ENCODE data around the gene CDC27.
"Not testable (repeated sequence)": the region's sequence is repeated elsewhere in the genome, so short reads cannot be mapped to it uniquely, and the experiment has no call there.

CDC27 gene

DNA sequence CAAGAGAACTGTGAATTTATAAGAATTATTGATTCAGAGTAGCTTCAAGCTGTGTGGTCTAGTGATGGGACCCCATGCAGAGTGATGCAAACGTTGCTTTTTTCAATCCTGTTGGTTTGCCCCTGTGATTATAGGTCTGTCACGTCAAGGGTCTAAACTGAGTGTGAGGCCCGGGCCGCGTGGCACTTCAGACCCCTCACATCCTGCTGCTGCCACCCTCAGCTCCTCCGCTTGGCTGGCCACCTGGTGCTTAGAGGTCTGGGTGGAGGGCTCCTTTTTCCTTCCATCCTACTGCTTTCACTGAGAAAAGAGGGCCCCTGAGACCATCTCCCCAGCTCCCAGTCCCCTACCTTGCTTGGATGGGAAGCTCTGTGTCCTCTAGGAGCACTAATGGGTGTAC is 32.1 kb upstream of the CDC27 start:
- DNase-seq (ENCODE audit: low spot score), result no peak
- in situ Hi-C loops (cut with MboI; ENCODE audit: low sequenced_read_pairs, unreplicated experiment), result no loop called here
- TF ChIP-seq, protein P1, sequence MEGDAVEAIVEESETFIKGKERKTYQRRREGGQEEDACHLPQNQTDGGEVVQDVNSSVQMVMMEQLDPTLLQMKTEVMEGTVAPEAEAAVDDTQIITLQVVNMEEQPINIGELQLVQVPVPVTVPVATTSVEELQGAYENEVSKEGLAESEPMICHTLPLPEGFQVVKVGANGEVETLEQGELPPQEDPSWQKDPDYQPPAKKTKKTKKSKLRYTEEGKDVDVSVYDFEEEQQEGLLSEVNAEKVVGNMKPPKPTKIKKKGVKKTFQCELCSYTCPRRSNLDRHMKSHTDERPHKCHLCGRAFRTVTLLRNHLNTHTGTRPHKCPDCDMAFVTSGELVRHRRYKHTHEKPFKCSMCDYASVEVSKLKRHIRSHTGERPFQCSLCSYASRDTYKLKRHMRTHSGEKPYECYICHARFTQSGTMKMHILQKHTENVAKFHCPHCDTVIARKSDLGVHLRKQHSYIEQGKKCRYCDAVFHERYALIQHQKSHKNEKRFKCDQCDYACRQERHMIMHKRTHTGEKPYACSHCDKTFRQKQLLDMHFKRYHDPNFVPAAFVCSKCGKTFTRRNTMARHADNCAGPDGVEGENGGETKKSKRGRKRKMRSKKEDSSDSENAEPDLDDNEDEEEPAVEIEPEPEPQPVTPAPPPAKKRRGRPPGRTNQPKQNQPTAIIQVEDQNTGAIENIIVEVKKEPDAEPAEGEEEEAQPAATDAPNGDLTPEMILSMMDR (IDR thresholded peaks at IDR 0.05; ENCODE audit: borderline replicate concordance, control extremely low read depth, extremely low read depth, insufficient read depth, missing control alignments), result no peak

DNA sequence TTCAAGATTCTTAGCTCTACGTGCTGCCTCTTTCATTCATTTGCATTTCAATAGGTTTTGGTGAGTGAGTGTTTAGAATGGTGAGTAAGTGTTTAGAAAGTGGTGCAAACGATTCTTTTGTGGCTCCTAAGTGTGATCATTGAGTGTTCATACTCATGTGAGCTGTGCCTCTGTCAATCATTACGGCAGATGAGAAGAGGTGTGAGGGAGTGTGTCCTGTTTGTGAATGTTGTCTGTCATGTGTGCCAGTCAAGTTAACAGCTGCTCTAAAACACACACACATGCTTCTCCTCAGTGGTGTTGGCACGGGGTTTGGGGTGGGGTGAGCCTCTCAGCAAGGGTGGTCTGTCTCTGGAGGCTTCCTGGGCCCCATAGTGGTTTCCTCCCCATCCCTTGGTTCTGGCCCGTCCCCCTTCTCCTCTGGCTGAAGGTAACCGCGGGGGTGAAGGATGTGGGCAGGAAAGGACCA is 31.5 kb upstream of the CDC27 start:
- TF ChIP-seq, protein P1 (IDR thresholded peaks at IDR 0.05; ENCODE audit: borderline replicate concordance, control extremely low read depth, extremely low read depth, insufficient read depth, missing control alignments), result no peak
- DNase-seq (ENCODE audit: low spot score), result no peak
- in situ Hi-C loops (cut with MboI; ENCODE audit: low sequenced_read_pairs, unreplicated experiment), result no loop called here

- TF ChIP-seq, protein P1 (IDR thresholded peaks at IDR 0.05; ENCODE audit: borderline replicate concordance, control extremely low read depth, extremely low read depth, insufficient read depth, missing control alignments), result no peak
- no peak for DNase-seq (ENCODE audit: low spot score)
- in situ Hi-C loops (cut with MboI; ENCODE audit: low sequenced_read_pairs, unreplicated experiment), result no loop called here
Observed at GRCh38 chr17:47219621-47220475, 30.8 kb upstream of the CDC27 start.

- in situ Hi-C loops (cut with MboI; ENCODE audit: low sequenced_read_pairs, unreplicated experiment), result no loop called here
- no peak for DNase-seq (ENCODE audit: low spot score)
- TF ChIP-seq, protein P1 (IDR thresholded peaks at IDR 0.05; ENCODE audit: borderline replicate concordance, control extremely low read depth, extremely low read depth, insufficient read depth, missing control alignments), result no peak
Observed at GRCh38 chr17:47218896-47219430, 29.9 kb upstream of the CDC27 start.

DNA sequence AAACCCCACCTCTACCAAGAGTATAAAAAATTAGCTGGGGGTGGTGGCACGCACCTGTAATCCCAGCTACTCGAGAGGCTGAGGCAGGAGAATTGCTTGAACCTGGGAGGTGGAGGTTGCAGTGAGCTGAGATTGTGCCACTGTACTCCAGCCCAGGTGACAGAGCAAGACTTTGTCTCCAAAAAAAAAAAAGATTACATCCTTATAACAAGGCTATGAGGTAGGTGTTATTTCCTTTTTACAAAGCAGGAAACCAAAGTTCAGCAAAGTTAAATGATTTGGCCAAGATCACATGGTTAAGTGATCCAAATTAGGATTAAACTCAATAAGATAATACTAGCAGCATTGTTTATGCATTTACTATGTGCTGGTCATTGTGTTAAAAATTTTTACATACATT is 28.2 kb upstream of the CDC27 start:
- in situ Hi-C loops (cut with MboI; ENCODE audit: low sequenced_read_pairs, unreplicated experiment); DNase-seq (ENCODE audit: low spot score): not testable (repeated sequence)

DNA sequence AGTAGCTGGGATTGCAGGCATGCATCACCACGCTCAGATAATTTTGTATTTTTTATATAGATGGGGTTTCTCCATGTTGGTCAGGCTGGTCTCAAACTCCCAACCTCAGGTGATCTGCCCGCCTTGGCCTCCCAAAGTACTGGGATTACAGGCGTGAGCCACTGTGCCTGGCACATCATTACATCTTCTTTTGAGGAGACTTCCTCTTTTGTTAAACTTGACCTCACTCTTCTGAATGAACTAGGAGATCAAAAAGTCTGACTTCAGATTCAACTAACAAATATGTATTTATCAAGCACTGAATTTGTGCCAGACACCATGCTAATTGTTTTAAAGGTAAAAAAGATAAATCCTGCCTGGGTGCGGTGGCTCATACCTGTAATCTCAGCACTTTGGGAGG is 27.7 kb upstream of the CDC27 start:
- DNase-seq (ENCODE audit: low spot score); in situ Hi-C loops (cut with MboI; ENCODE audit: low sequenced_read_pairs, unreplicated experiment): not testable (repeated sequence)

DNA sequence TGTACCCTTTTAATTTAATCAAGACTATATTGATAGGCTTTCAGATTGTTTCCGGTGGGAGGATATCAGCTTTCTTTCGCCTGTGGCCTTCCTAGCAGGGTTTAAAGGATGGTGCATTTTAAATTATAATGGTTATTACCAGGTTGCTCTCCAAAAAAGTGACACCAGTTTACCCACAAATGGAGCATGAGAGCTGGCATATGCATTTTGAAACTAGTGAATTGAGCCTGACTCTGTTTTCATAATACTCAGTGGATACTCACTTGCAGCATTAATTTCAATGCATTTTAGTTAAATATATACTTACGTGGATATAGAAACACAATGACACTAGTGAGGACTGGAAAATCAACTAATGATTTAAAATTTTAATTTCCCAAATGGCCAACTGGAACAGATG is 25.8 kb upstream of the CDC27 start:
- no peak for DNase-seq (ENCODE audit: low spot score)
- in situ Hi-C loops (cut with MboI; ENCODE audit: low sequenced_read_pairs, unreplicated experiment), result no loop called here
- TF ChIP-seq, protein P1 (IDR thresholded peaks at IDR 0.05; ENCODE audit: borderline replicate concordance, control extremely low read depth, extremely low read depth, insufficient read depth, missing control alignments), result no peak

Data from GM13976 (cell line).